Mesenchymal stem cell (in vitro differentiated cells and primary cell): ENCODE data around the gene ACCSL.

Experiments used
- DNase-seq: peaks from one replicate; pipeline ENCODE4 v3.0.0-alpha.2; 2013
- H2AFZ ChIP-seq: one replicate; pipeline ENCODE4 v1.6.1; 2013; ENCODE audit warnings: low read depth, mild to moderate bottlenecking, control low read depth, inconsistent platforms, low read length, moderate library complexity
- H2AK5ac ChIP-seq: 2 replicates; pipeline ENCODE4 v1.6.1; 2013; ENCODE audit warnings: low read length, moderate library complexity, mild to moderate bottlenecking, inconsistent platforms; ENCODE audit not compliant: severe bottlenecking
- H2BK120ac ChIP-seq: one replicate; pipeline ENCODE4 v1.6.1; 2013; ENCODE audit warnings: low read depth, mild to moderate bottlenecking, inconsistent platforms, low read length, moderate library complexity
- H2BK12ac ChIP-seq, 2 experiments: one replicate each; pipeline ENCODE4 v1.6.1; 2013; ENCODE audit warnings: inconsistent platforms in 2 of 2, low read length in 2 of 2, mild to moderate bottlenecking in 2 of 2, moderate library complexity in 2 of 2, control low read depth in 1 of 2
- H2BK15ac ChIP-seq: one replicate; pipeline ENCODE4 v1.6.1; 2013; ENCODE audit warnings: mild to moderate bottlenecking, low read depth, inconsistent platforms; ENCODE audit not compliant: poor library complexity, severe bottlenecking
- H2BK5ac ChIP-seq: 2 replicates; pipeline ENCODE4 v1.6.1; 2013; ENCODE audit warnings: low read depth, mild to moderate bottlenecking, low read length, control low read depth, inconsistent platforms; ENCODE audit not compliant: poor library complexity, severe bottlenecking
- H3K14ac ChIP-seq, 2 experiments: one replicate each; pipeline ENCODE4 v1.6.1; 2013; ENCODE audit warnings: inconsistent platforms in 2 of 2, low read length in 2 of 2, control low read depth in 1 of 2, mild to moderate bottlenecking in 1 of 2, moderate library complexity in 1 of 2
- H3K18ac ChIP-seq, 2 experiments: one replicate each; pipeline ENCODE4 v1.6.1; 2013; ENCODE audit warnings: inconsistent platforms in 2 of 2, low read length in 2 of 2, control low read depth in 1 of 2, low read depth in 1 of 2, mild to moderate bottlenecking in 1 of 2
- H3K23ac ChIP-seq, 2 experiments: one replicate each; pipeline ENCODE4 v1.6.1; 2013; ENCODE audit warnings: inconsistent platforms in 2 of 2, low read length in 2 of 2, mild to moderate bottlenecking in 2 of 2, moderate library complexity in 2 of 2, control low read depth in 1 of 2
- H3K27ac ChIP-seq: 2 replicates; pipeline ENCODE4 v1.5.1; 2013; ENCODE audit warnings: mild to moderate bottlenecking, moderate library complexity, low read length, control low read depth, inconsistent platforms; ENCODE audit not compliant: poor library complexity, severe bottlenecking
- H3K27me3 ChIP-seq, 2 experiments: 2 replicates each; pipeline versions ENCODE4 v1.6.1 to v1.7.0; 2013; ENCODE audit warnings: low read length in 2 of 2, mild to moderate bottlenecking in 2 of 2, moderate library complexity in 2 of 2, control low read depth in 1 of 2, inconsistent platforms in 1 of 2; ENCODE audit not compliant: control insufficient read depth in 1 of 2, insufficient read depth in 1 of 2
- H3K36me3 ChIP-seq, 2 experiments: 2 replicates each; pipeline versions ENCODE4 v1.6.1 to v1.7.0; 2013; ENCODE audit warnings: low read length in 2 of 2, control low read depth in 1 of 2, inconsistent platforms in 1 of 2, low read depth in 1 of 2, mild to moderate bottlenecking in 1 of 2; ENCODE audit not compliant: insufficient read depth in 2 of 2, control insufficient read depth in 1 of 2
- H3K4ac ChIP-seq, 2 experiments: one replicate each; pipeline ENCODE4 v1.6.1; 2013; ENCODE audit warnings: inconsistent platforms in 2 of 2, low read length in 2 of 2, mild to moderate bottlenecking in 2 of 2, moderate library complexity in 2 of 2, control low read depth in 1 of 2, low read depth in 1 of 2
- H3K4me1 ChIP-seq: 2 replicates; pipeline ENCODE4 v1.6.1; 2013; ENCODE audit warnings: low read depth, low read length, control low read depth; ENCODE audit not compliant: control insufficient read depth, insufficient read depth
- H3K4me2 ChIP-seq: 2 replicates; pipeline ENCODE4 v1.6.1; 2013; ENCODE audit warnings: low read length, mild to moderate bottlenecking, inconsistent platforms; ENCODE audit not compliant: poor library complexity, severe bottlenecking
- H3K4me3 ChIP-seq, 2 experiments: 2 replicates each; pipeline versions ENCODE4 v1.5.1 to v1.7.0; 2013; ENCODE audit warnings: low read length in 2 of 2, mild to moderate bottlenecking in 2 of 2, control low read depth in 1 of 2, low read depth in 1 of 2; ENCODE audit not compliant: insufficient read depth in 1 of 2
- H3K79me1 ChIP-seq: replicated peaks from 2 replicates; pipeline ENCODE4 v1.6.1; 2013; ENCODE audit warnings: mild to moderate bottlenecking, control low read depth, low read length, inconsistent platforms; ENCODE audit not compliant: poor library complexity, severe bottlenecking
- H3K9ac ChIP-seq: 2 replicates; pipeline ENCODE4 v1.7.0; 2013; ENCODE audit warnings: mild to moderate bottlenecking, low read length, moderate library complexity
- H3K9me3 ChIP-seq: 2 replicates; pipeline ENCODE4 v1.7.0; 2013; ENCODE audit warnings: mild to moderate bottlenecking, low read length; ENCODE audit not compliant: control insufficient read depth
- H4K8ac ChIP-seq: one replicate; pipeline ENCODE4 v1.6.1; 2013; ENCODE audit warnings: inconsistent platforms, mild to moderate bottlenecking, low read length, moderate library complexity
- H4K91ac ChIP-seq: one replicate; pipeline ENCODE4 v1.6.1; 2013; ENCODE audit warnings: mild to moderate bottlenecking, low read length, inconsistent platforms
- WGBS: methylation state at CpG from one replicate; pipeline ENCODE4 v1.1.7; 2013; ENCODE audit warnings: mixed read lengths; 5-methylcytosine and 5-hydroxymethylcytosine counted together

The ACCSL gene

DNA sequence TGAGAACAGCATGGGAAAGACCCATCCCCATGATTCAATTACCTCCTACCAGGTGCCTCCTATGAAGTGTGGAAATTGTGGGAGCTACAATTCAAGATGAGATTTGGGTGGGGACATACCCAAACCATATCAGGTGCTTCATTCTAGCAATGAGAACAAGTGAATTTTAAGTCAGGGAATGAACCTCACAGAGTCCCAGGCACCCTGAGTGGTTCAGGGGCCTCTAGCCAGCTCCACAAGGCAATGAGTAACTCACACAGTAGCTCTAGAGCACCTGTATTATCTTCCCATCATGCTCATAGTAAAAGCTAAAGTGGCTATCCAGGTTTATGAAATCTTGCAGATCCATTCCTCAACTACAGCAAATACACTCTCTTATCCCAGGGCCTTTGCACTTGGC, 13.1 kb upstream of the ACCSL start:
- Histone ChIP-seq H3K79me1 (no peaks in the 10 kb centered on the region), H3K14ac (no peak overlapping the region)

GRCh38 chr11:44036811-44037657, 10.7 kb upstream of the ACCSL start:
- peak; percentile 89 for DNase-seq
- no peak overlapping the region for H3K27ac ChIP-seq
- H3K4me1 ChIP-seq = peaks cover 4% of the 10 kb centered on the region
- no peak overlapping the region for H3K4me2 ChIP-seq
- no peaks in the 10 kb centered on the region for H3K36me3 ChIP-seq
- H3K18ac ChIP-seq = no peak overlapping the region
- no peak overlapping the region for H3K4me3 ChIP-seq
- H3K23ac ChIP-seq = no peak overlapping the region
- no peak overlapping the region for H4K91ac ChIP-seq
- no peak overlapping the region for H4K8ac ChIP-seq
- peak overlapping the region in 1 of 2 experiments; percentile 28 for H3K4ac ChIP-seq
- H3K79me1 ChIP-seq = no peaks in the 10 kb centered on the region
- no peak overlapping the region for H2AFZ ChIP-seq
- H3K9me3 ChIP-seq = peaks cover 9% of the 10 kb centered on the region
- peak overlapping the region; percentile 26 for H3K9ac ChIP-seq
- H2BK5ac ChIP-seq = no peak overlapping the region
- H2BK120ac ChIP-seq = no peak overlapping the region
- H3K14ac ChIP-seq = no peak overlapping the region
- H2AK5ac ChIP-seq = no peak overlapping the region
- WGBS = 18% methylated on average over 12 of the region's 12 CpGs
- H2BK12ac ChIP-seq = peak overlapping the region; percentile 45 to 61
- peaks cover 3 to 45% of the 10 kb centered on the region in 2 experiments for H3K27me3 ChIP-seq
- no peak overlapping the region for H2BK15ac ChIP-seq

More for the DNA sequence above, 13.1 kb upstream of the ACCSL start:
- Histone ChIP-seq H3K18ac (no peak overlapping the region), H2BK5ac (no peak overlapping the region), H2AK5ac (no peak overlapping the region), H3K4me2 (no peak overlapping the region), H3K23ac (no peak overlapping the region), H4K91ac (no peak overlapping the region), H3K4me3 (no peak overlapping the region), H2BK12ac (no peak overlapping the region), H2AFZ (no peak overlapping the region), H3K36me3 (no peaks in the 10 kb centered on the region), H4K8ac (no peak overlapping the region), H3K9me3 (no peaks in the 10 kb centered on the region), H3K27me3 (peaks cover 3 to 57% of the 10 kb centered on the region in 2 experiments), H3K27ac (no peak overlapping the region), H3K4me1 (peaks cover 6% of the 10 kb centered on the region), H3K4ac (no peak overlapping the region), H3K9ac (no peak overlapping the region), H2BK120ac (no peak overlapping the region), H2BK15ac (no peak overlapping the region)
- no peak for DNase-seq

DNA sequence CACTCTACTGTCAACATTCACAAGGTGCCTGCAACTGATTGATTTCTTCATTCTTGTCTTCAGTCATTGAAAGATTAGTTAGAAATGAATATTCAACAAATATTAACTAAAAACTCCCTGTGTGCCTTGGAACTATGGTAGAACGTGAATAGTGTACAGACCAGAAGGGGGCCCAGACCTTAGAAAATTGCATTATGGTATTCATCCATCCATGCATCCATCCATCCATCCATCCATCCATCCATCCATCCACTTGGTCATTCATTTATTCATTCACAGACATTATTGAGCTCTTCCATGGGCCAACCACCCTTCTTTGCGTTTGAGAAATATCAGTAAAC, 10.2 kb upstream of the ACCSL start:
- WGBS = 100% methylated on average over 2 of the region's 2 CpGs
- no peak overlapping the region for H3K18ac ChIP-seq

DNA sequence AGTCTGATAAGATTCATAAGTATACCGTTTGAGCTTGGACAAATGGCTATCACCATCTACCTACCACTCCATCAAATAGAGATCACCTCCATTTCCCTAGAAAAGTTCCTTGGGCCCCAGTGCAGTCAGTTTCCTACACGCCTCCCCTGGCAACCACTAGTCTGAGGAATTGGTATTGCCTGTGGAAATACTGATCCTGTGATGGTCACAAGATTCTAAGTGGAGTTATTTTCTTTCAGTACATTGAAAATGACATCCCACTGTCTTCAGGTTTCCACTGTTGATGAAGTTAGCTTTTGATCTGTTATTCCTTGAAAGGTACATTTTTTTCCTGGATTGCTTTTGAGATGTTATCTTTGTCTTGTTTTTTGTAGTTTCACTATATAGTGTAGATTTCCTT, 4.6 kb upstream of the ACCSL start:
- Histone ChIP-seq H3K18ac (no peak overlapping the region), H3K4me2 (no peak overlapping the region), H3K9ac (no peak overlapping the region), H2BK120ac (no peak overlapping the region), H3K4ac (no peak overlapping the region), H3K4me1 (no peaks in the 10 kb centered on the region), H4K91ac (no peak overlapping the region), H3K14ac (no peak overlapping the region), H3K23ac (no peak overlapping the region), H4K8ac (no peak overlapping the region), H3K79me1 (no peaks in the 10 kb centered on the region), H3K4me3 (no peak overlapping the region), H2BK5ac (no peak overlapping the region), H2BK15ac (no peak overlapping the region), H3K9me3 (peaks cover 9% of the 10 kb centered on the region), H2BK12ac (no peak overlapping the region), H3K36me3 (no peaks in the 10 kb centered on the region), H2AK5ac (no peak overlapping the region), H3K27me3 (peaks cover under 1 to 40% of the 10 kb centered on the region in 2 experiments), H3K27ac (no peak overlapping the region), H2AFZ (no peak overlapping the region)
- WGBS = 80% methylated on average over 1 of the region's 2 CpGs
- DNase-seq = no peak

More for the DNA sequence above, 10.2 kb upstream of the ACCSL start:
- H2BK120ac ChIP-seq = no peak overlapping the region
- H3K14ac ChIP-seq = no peak overlapping the region
- H3K9me3 ChIP-seq = peaks cover 9% of the 10 kb centered on the region
- no peak overlapping the region for H4K91ac ChIP-seq
- H3K27ac ChIP-seq = no peak overlapping the region
- no peak overlapping the region for H3K4me3 ChIP-seq
- H3K27me3 ChIP-seq = peaks cover 3 to 39% of the 10 kb centered on the region in 2 experiments
- no peak for DNase-seq
- no peak overlapping the region for H3K4me2 ChIP-seq
- H3K9ac ChIP-seq = no peak overlapping the region
- H2BK15ac ChIP-seq = no peak overlapping the region
- H3K79me1 ChIP-seq = no peaks in the 10 kb centered on the region
- no peak overlapping the region for H3K4ac ChIP-seq
- no peak overlapping the region for H2BK12ac ChIP-seq
- H3K36me3 ChIP-seq = no peaks in the 10 kb centered on the region
- no peaks in the 10 kb centered on the region for H3K4me1 ChIP-seq
- H2AFZ ChIP-seq = no peak overlapping the region
- H3K23ac ChIP-seq = no peak overlapping the region
- H4K8ac ChIP-seq = no peak overlapping the region
- no peak overlapping the region for H2AK5ac ChIP-seq
- no peak overlapping the region for H2BK5ac ChIP-seq
